A549 (cell line): Measurements from ENCODE around the gene PGF. TPM values are rescaled to one million over a fixed set of nuclear protein-coding genes. Genes with fewer than 3 reads are reported as not detected.

ENCODE experiments used
- ATAC-seq, 2 experiments: fragments of 200-7000 bp in 1 of 2; fragments of >200 bp in 1 of 2; cut with Nextera tagmentation in 1 of 2; cut with Tn5 transposase in 1 of 2; 3 replicates each; pipeline versions ENCODE4 v1.8.0 to v1.9.1; 2018 to 2020; ENCODE audit warnings: mild to moderate bottlenecking in 1 of 2, moderate library complexity in 1 of 2
- CTCF ChIA-PET: fragments of 300-600 bp; sonication (Branson Sonifier 250); formaldehyde crosslinking; extraction: SDS; loops from one replicate; lab custom pipeline; 2021; ENCODE audit warnings: antibody characterized with exemption, inconsistent platforms; lab: Yijun Ruan, JAX
- POLR2A ChIA-PET: fragments of 350-600 bp; formaldehyde crosslinking; extraction: SDS; loops from one replicate; lab custom pipeline; 2021; ENCODE audit warnings: antibody characterized with exemption, inconsistent platforms; lab: Yijun Ruan, JAX
- DNase-seq, 2 experiments: peaks; one replicate each; pipeline versions ENCODE4 v3.0.0 to v3.0.0-alpha.2; 2011 to 2016; ENCODE audit warnings: low read depth in 1 of 2, low spot score in 1 of 2
- FAIRE-seq: peaks from 2 replicates; lab custom pipeline; 2011; peaks lifted over from hg19 to GRCh38; lab: Jason Lieb, UNC
- H3K27ac ChIP-seq, 2 experiments: fragments of >200 bp; sonication (Bioruptor Twin); formaldehyde crosslinking; 3 replicates each; pipeline ENCODE4 v1.5.1; 2016 to 2017
- H3K4me1 ChIP-seq: fragments of >200 bp; sonication (Bioruptor Twin); formaldehyde crosslinking; 3 replicates; pipeline ENCODE4 v1.6.1; 2016
- H3K4me2 ChIP-seq: fragments of >200 bp; sonication (Bioruptor Twin); formaldehyde crosslinking; 3 replicates; pipeline ENCODE4 v1.6.1; 2016
- H3K4me3 ChIP-seq: fragments of >200 bp; sonication (Bioruptor Twin); formaldehyde crosslinking; 3 replicates; pipeline ENCODE4 v1.5.1; 2016
- H3K9me3 ChIP-seq: fragments of >200 bp; sonication (Bioruptor Twin); formaldehyde crosslinking; 3 replicates; pipeline ENCODE4 v1.6.1; 2016
- ATOH8 ChIP-seq: fragments of 250-450 bp; sonication (Bioruptor Pico); IDR thresholded peaks from 2 replicates; pipeline ENCODE4 v1.5.0; 2020; ENCODE audit warnings: low read depth, mild to moderate bottlenecking, moderate library complexity
- BCL3 ChIP-seq: fragments of >200 bp; sonication (Bioruptor Twin); formaldehyde crosslinking; IDR thresholded peaks from 3 replicates; pipeline ENCODE4 v1.6.1; 2016
- CBX8 ChIP-seq: fragments of 200-600 bp; sonication (generic); IDR thresholded peaks from 2 replicates; pipeline ENCODE4 v1.6.1; 2016
- EHMT2 ChIP-seq: fragments of 200-600 bp; sonication (generic); IDR thresholded peaks from 2 replicates; pipeline ENCODE4 v1.6.1; 2016; ENCODE audit warnings: antibody characterized with exemption, low read depth, mild to moderate bottlenecking, moderate library complexity
- ELK1 ChIP-seq: fragments of 150-350 bp; IDR thresholded peaks from 2 replicates; pipeline ENCODE4 v1.6.1; 2014; ENCODE audit warnings: low read depth, mild to moderate bottlenecking, low read length
- ESRRA ChIP-seq: fragments of 150-350 bp; IDR thresholded peaks from 2 replicates; pipeline ENCODE4 v1.6.1; 2014; ENCODE audit warnings: mild to moderate bottlenecking, low read length, borderline replicate concordance
- FOXS1 ChIP-seq: fragments of 250-450 bp; sonication (Bioruptor Pico); IDR thresholded peaks from 2 replicates; pipeline ENCODE4 v1.5.0; 2020; ENCODE audit warnings: mild to moderate bottlenecking, moderate library complexity
- HEYL ChIP-seq: fragments of 250-450 bp; sonication (Bioruptor Pico); IDR thresholded peaks from 2 replicates; pipeline ENCODE4 v1.8.0; 2021; ENCODE audit warnings: mild to moderate bottlenecking, moderate library complexity
- HOXB13 ChIP-seq: fragments of 250-450 bp; sonication (Bioruptor Pico); IDR thresholded peaks from 2 replicates; pipeline ENCODE4 v1.5.0; 2020; ENCODE audit warnings: low read depth, mild to moderate bottlenecking, moderate library complexity
- HOXB5 ChIP-seq: fragments of 250-450 bp; sonication (Bioruptor Pico); IDR thresholded peaks from 2 replicates; pipeline ENCODE4 v1.5.0; 2020; ENCODE audit warnings: mild to moderate bottlenecking, moderate library complexity
- JUN ChIP-seq, 2 experiments: fragments of >200 bp; sonication (Bioruptor Twin); formaldehyde crosslinking; IDR thresholded peaks; 2 replicates in 1 of 2; 3 replicates in 1 of 2; pipeline ENCODE4 v1.6.1; 2016 to 2017
- KDM1A ChIP-seq: fragments of 200-600 bp; sonication (generic); IDR thresholded peaks from 2 replicates; pipeline ENCODE4 v1.6.1; 2016; ENCODE audit warnings: low read depth, mild to moderate bottlenecking
- MAFK ChIP-seq: fragments of 450-650 bp; IDR thresholded peaks from 2 replicates; pipeline ENCODE4 v1.6.1; 2014; ENCODE audit not compliant: partially characterized antibody
- MAZ ChIP-seq: fragments of 150-350 bp; IDR thresholded peaks from 2 replicates; pipeline ENCODE4 v1.6.1; 2014; ENCODE audit warnings: antibody characterized with exemption, low read depth, low read length, borderline replicate concordance
- MYC ChIP-seq: IDR thresholded peaks from 2 replicates; pipeline ENCODE4 v1.6.1; 2012; ENCODE audit warnings: mild to moderate bottlenecking, inconsistent platforms, low read length, improper control_type of control experiment, borderline replicate concordance
- NR3C1 ChIP-seq: fragments of >200 bp; sonication (Bioruptor Twin); formaldehyde crosslinking; IDR thresholded peaks from 3 replicates; pipeline ENCODE4 v1.6.1; 2017
- PBX3 ChIP-seq: IDR thresholded peaks from 2 replicates; pipeline ENCODE4 v1.6.1; 2012
- PHF8 ChIP-seq: fragments of 200-600 bp; sonication (generic); IDR thresholded peaks from 2 replicates; pipeline ENCODE4 v1.6.1; 2016; ENCODE audit warnings: low read depth, mild to moderate bottlenecking, antibody characterized with exemption, moderate library complexity, borderline replicate concordance
- POLR2A ChIP-seq: IDR thresholded peaks from 2 replicates; pipeline ENCODE4 v1.6.1; 2012; ENCODE audit warnings: mild to moderate bottlenecking, low read length
- POLR2AphosphoS2 ChIP-seq: conservative IDR thresholded peaks from 2 replicates; pipeline ENCODE4 v1.6.1; 2012; ENCODE audit warnings: low read length, improper control_type of control experiment, inconsistent platforms
- SMC3 ChIP-seq: fragments of >200 bp; sonication (Bioruptor Twin); formaldehyde crosslinking; IDR thresholded peaks from 3 replicates; pipeline ENCODE4 v1.6.1; 2018; ENCODE audit warnings: inconsistent platforms
- TFCP2L1 ChIP-seq: fragments of 250-450 bp; sonication (Bioruptor Pico); IDR thresholded peaks from 2 replicates; pipeline ENCODE4 v1.5.0; 2021; ENCODE audit warnings: mild to moderate bottlenecking
- USF2 ChIP-seq: fragments of 450-650 bp; IDR thresholded peaks from 2 replicates; pipeline ENCODE4 v1.6.1; 2014; ENCODE audit warnings: antibody characterized with exemption
- WGBS: methylation state at CpG from one replicate; pipeline ENCODE4 v1.1.6; 2017; ENCODE audit errors: missing lambda C conversion rate; 5-methylcytosine and 5-hydroxymethylcytosine counted together
- polyA plus RNA-seq, 4 experiments: library from polyadenylated mRNA; depleted of rRNA in 3 of 4; stranded (reverse); fragments of >200 nt; fragmentation: RNase III in 1 of 4; extraction: RNeasy Plus Mini Kit Qiagen cat#74134 plus additional on column Dnase treatment in 1 of 4; gene quantifications; 2 replicates in 3 of 4; 3 replicates in 1 of 4; pipeline ENCODE4 v1.2.3, GENCODE V29; 2011 to 2017

Gene PGF
- polyA plus RNA-seq, 2 of the 4 experiments (the other 2 are of a cell fraction) = 0.63 to 1.1 TPM

GRCh38 chr14:74977164-74977900 is 21.9 kb upstream of the PGF start:
- DNase-seq (no peak), ATAC-seq (no peak), FAIRE-seq (no peak)
- no peak overlapping the region for H3K4me3 ChIP-seq
- ChIA-PET CTCF (interaction anchor here (0.8 to 1.0 kb wide), 2 partner anchors 32 to 111 kb away, joined by 3 to 4 read pairs; no protein-coding TSS in a partner anchor), POLR2A (no interaction called here)
- no peak overlapping the region for H3K27ac ChIP-seq
- no peak overlapping the region for H3K4me2 ChIP-seq
- TF ChIP-seq NR3C1 (no peak), BCL3 (no peak), ESRRA (no peak), CBX8 (no peak), SMC3 (no peak), HEYL (CRISPR knock-in tag) (no peak), FOXS1 (CRISPR knock-in tag) (no peak), JUN (IDR thresholded peaks at IDR 0.05) (no peak), MAFK (no peak), POLR2AphosphoS2 (no peak), PBX3 (no peak), ATOH8 (CRISPR knock-in tag) (no peak)
- no peaks in the 10 kb centered on the region for H3K4me1 ChIP-seq
- 72% methylated on average over 12 of the region's 12 CpGs for WGBS
- no peaks in the 10 kb centered on the region for H3K9me3 ChIP-seq

GRCh38 chr14:74976264-74977113 is 21.1 kb upstream of the PGF start:
- no peaks in the 10 kb centered on the region for H3K9me3 ChIP-seq
- H3K4me3 ChIP-seq = no peak overlapping the region
- no peak overlapping the region for H3K27ac ChIP-seq
- TF ChIP-seq EHMT2 = no peak
- no peak for TF ChIP-seq PHF8
- no peak for TF ChIP-seq ATOH8 (CRISPR knock-in tag)
- no peak for TF ChIP-seq MYC
- no peak for TF ChIP-seq MAZ
- TF ChIP-seq HOXB13 = no peak
- TF ChIP-seq USF2 = no peak
- no peak for TF ChIP-seq KDM1A
- TF ChIP-seq POLR2A = no peak
- TF ChIP-seq ELK1 = no peak
- TF ChIP-seq HOXB5 (CRISPR knock-in tag) = no peak
- no peak for TF ChIP-seq TFCP2L1
- TF ChIP-seq CBX8 = no peak
- DNase-seq (no peak), ATAC-seq (no peak), FAIRE-seq (no peak)
- WGBS = 82% methylated on average over 9 of the region's 11 CpGs
- no peaks in the 10 kb centered on the region for H3K4me1 ChIP-seq
- H3K4me2 ChIP-seq = no peak overlapping the region
- CTCF ChIA-PET = interaction anchor here (0.8 to 1.3 kb wide), 3 partner anchors 9 to 112 kb away, joined by 3 to 4 read pairs (median 3); no protein-coding TSS in a partner anchor
- POLR2A ChIA-PET = no interaction called here
